Immature natural killer cell (primary cell): ENCODE results near the gene UTP14A. TPM values are rescaled to one million over a fixed set of nuclear protein-coding genes. Genes with fewer than 3 reads are reported as not detected.

Experiments
- DNase-seq, 3 donors: peaks; one replicate each; pipeline ENCODE4 v3.0.0; 2022; ENCODE audit warnings: mixed read lengths in 1 of 3
- H3K27ac Mint-ChIP-seq, 6 donors: one replicate each; pipeline ENCODE4 v1.8.0; 2020; ENCODE audit warnings: mixed read lengths in 6 of 6, mild to moderate bottlenecking in 5 of 6, inconsistent platforms in 4 of 6, moderate library complexity in 3 of 6
- H3K27me3 Mint-ChIP-seq, 3 donors: one replicate each; pipeline ENCODE4 v1.8.0; 2020 to 2021; ENCODE audit warnings: low read depth in 3 of 3, mild to moderate bottlenecking in 3 of 3, mixed read lengths in 3 of 3, moderate library complexity in 3 of 3, inconsistent platforms in 1 of 3
- H3K36me3 Mint-ChIP-seq, 3 donors: one replicate each; pipeline ENCODE4 v1.8.0; 2020; ENCODE audit warnings: mixed read lengths in 3 of 3, inconsistent platforms in 2 of 3, mild to moderate bottlenecking in 2 of 3
- H3K4me1 Mint-ChIP-seq, 2 donors: one replicate each; pipeline ENCODE4 v1.8.0; 2020; ENCODE audit warnings: inconsistent platforms in 2 of 2, mild to moderate bottlenecking in 2 of 2, mixed read lengths in 2 of 2, moderate library complexity in 1 of 2
- H3K4me3 Mint-ChIP-seq, 5 donors: one replicate each; pipeline ENCODE4 v1.8.0; 2020; ENCODE audit warnings: mild to moderate bottlenecking in 5 of 5, mixed read lengths in 5 of 5, inconsistent platforms in 3 of 5, moderate library complexity in 3 of 5
- H3K9me3 Mint-ChIP-seq, 6 donors: one replicate each; pipeline ENCODE4 v1.8.0; 2020; ENCODE audit warnings: mild to moderate bottlenecking in 6 of 6, mixed read lengths in 6 of 6, inconsistent platforms in 4 of 6, moderate library complexity in 3 of 6
- polyA plus RNA-seq, 3 donors: library from polyadenylated mRNA; unstranded; fragments of 300-500 nt; fragmentation: Illumina TruSeq; gene quantifications; one replicate each; pipeline ENCODE4 v1.2.3, GENCODE V29; 2021

The UTP14A gene
- polyA plus RNA-seq, 3 donors from 2014 or later = 1.9 to 10.8 (median 5.5) TPM

DNA sequence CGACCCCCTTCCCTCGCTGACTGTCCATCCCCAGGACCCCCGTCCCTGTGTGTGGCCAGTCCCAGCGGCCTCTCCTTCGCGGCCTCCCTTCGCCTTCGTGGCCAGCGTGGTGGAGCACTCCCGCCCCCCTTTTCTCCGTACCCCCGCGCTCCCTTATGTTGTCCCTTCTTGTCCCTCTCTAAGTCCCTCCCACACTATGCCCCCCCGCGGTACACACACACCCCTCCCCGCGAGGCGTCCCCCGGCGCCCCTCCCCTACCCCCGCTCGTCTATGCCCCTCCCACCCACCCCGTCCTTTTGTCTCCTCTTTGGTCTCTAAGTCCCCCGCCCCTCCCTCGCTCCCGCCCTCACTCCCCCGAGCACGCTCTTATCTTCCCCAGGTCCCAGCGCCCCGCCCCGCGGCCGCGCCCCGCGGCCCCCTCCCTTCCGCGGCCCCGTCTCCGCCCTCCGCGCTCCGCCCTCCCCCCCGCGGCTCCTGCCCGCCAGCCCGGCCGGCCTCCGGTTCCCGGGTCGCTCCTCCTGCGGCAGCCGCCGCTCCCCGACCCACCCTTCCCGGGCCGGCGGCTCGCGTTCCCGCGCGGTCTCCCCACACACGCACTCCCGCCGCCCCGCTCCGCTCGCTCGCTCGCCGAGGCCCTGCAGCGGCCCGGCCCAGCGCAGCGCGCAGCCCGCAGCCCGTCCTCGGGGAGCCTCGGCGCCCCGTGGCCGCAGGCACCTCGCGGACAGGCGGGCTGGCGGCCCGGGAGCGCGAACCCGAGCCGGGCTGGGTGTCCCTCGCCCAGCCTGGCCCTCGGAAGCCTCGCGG, 26.3 kb downstream of the UTP14A start:
- H3K9me3 Mint-ChIP-seq = no peaks in the 10 kb centered on the region
- peak; percentile 40 to 62 (median 53) for DNase-seq
- peaks cover 0 to 3% of the 10 kb centered on the region in 2 donors for H3K4me1 Mint-ChIP-seq
- H3K27me3 Mint-ChIP-seq = peaks cover 0 to 5% (median 2%) of the 10 kb centered on the region in 3 donors
- peak overlapping the region in 1 of 6 donors; percentile 22 for H3K27ac Mint-ChIP-seq
- no peaks in the 10 kb centered on the region for H3K36me3 Mint-ChIP-seq
- peak overlapping the region; percentile 76 to 86 (median 79) for H3K4me3 Mint-ChIP-seq

DNA sequence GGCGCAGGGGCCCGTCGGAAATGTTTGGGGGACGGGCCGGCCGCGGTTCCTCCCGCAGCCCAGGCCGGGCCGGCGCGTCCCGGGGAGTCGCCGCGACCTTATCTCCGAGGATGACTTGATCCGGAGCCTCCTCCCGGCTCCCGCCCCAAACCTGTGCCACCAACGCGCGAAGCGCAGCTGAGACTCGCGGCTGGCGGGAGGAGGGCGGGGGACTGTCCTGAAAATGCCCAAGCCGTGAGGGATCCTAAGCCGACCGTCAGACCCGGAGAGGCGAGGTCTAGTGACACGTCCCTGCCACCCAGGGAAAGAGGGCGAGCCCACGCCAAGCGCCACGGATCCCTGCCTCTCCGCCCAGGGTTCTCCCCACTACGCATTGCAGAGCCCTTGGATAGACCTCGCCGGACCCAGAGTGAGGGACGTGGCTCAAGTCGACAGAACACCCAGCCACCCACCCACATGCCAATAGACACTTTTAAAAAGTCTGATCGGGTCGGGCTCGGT, 26.9 kb downstream of the UTP14A start:
- Mint-ChIP-seq H3K4me3 (peak overlapping the region in 4 of 5 donors; percentile 45 to 62 (median 50)), H3K27ac (no peak overlapping the region), H3K9me3 (no peaks in the 10 kb centered on the region), H3K36me3 (no peaks in the 10 kb centered on the region), H3K4me1 (peaks cover 0 to 3% of the 10 kb centered on the region in 2 donors), H3K27me3 (peaks cover 0 to 5% (median 2%) of the 10 kb centered on the region in 3 donors)
- DNase-seq = no peak

DNA sequence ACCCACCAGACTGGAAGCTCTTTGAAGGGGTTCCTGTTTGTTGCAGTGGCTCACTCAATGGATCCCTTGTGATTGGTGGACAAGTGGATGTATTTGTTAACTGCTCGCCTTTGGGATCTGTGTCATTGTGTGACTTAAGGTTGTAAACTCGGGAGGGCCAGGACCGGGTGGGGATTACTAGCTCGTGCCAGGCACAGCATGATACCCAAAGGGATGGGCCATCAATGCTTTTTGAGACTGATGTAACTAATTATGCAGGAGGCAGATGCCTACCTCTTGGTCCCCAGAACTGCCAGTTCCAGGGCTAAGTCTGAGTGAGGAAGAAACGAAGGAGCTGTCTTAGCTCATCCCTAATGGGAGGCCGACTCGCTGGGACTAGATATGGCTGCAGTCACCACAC, 27.7 kb downstream of the UTP14A start:
- H3K36me3 Mint-ChIP-seq = no peaks in the 10 kb centered on the region
- no peak for DNase-seq
- peaks cover 0 to 7% (median 2%) of the 10 kb centered on the region in 3 donors for H3K27me3 Mint-ChIP-seq
- H3K4me3 Mint-ChIP-seq = peak overlapping the region; percentile 62 to 78 (median 70)
- no peaks in the 10 kb centered on the region for H3K9me3 Mint-ChIP-seq
- H3K27ac Mint-ChIP-seq = peak overlapping the region in 1 of 6 donors; percentile 53
- peaks cover 0 to 3% of the 10 kb centered on the region in 2 donors for H3K4me1 Mint-ChIP-seq

DNA sequence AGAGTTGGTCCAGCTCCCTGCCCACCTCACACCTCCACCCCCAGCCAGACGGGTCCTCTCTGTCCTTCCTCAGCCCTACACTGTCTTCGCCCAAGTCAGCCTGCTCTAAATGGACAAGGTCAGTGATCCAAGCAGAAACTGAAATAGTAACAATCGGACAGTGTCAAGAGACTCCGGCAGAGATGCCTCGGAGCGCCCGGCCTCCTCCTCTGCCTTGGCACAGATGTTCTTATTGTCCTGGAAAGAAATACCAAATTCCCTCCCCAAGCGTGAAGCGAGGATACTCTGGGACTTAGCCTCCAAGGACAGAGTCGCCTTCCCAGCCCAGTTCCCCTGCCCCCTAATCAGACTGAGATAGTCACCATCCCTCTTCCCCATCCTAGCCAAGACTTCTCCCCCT, 28.5 kb downstream of the UTP14A start:
- Mint-ChIP-seq H3K9me3 (no peaks in the 10 kb centered on the region), H3K27me3 (peaks cover 0 to 7% (median 2%) of the 10 kb centered on the region in 3 donors), H3K36me3 (no peaks in the 10 kb centered on the region), H3K4me3 (peak overlapping the region in 1 of 5 donors; percentile 44), H3K4me1 (peaks cover 0 to 3% of the 10 kb centered on the region in 2 donors), H3K27ac (no peak overlapping the region)
- DNase-seq = no peak

DNA sequence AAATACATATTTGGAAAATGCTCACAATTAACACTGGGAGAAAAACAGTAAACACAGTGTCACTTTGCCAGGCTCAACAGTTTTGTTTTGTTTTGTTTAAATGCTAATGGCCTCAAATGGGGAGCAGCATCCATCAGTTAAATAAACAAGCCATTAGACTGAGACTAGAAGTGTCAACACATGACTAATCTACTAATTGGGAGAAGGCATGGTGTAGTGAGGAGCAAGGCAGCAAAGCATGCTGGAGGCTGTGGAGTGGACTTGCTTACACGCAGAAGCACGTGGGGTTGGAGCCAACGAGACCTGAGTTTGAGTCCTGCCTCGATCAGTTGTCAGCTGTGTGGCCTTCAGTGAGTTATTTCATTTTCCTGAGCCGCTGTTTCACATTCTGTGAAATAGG, 29.0 kb downstream of the UTP14A start:
- Mint-ChIP-seq H3K4me1 (peaks cover 0 to 3% of the 10 kb centered on the region in 2 donors), H3K27me3 (peaks cover 0 to 7% (median 2%) of the 10 kb centered on the region in 3 donors), H3K27ac (no peak overlapping the region), H3K36me3 (no peaks in the 10 kb centered on the region), H3K4me3 (no peak overlapping the region), H3K9me3 (no peaks in the 10 kb centered on the region)
- no peak for DNase-seq

DNA sequence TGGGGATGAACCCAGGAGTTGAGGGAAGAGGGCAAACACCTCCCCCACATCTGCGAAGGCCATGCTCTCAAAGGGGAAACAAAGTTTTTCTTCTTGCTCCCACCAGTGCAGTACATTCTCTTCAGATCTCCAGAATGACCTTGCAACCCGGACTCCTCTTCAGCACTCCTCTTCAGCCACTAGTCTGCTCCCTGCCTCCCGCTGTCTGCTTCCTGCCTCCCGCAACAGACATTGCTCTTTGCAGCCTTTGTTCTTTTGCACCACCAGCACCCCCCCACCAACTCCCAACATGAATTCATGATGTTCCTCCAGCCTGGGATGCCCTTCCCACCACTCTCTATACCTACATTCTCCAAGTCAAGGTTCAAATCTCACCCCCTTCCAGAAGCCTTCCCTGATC, 32.1 kb downstream of the UTP14A start:
- H3K27me3 Mint-ChIP-seq = peaks cover 2 to 7% (median 2%) of the 10 kb centered on the region in 3 donors
- no peak overlapping the region for H3K27ac Mint-ChIP-seq
- H3K36me3 Mint-ChIP-seq = no peaks in the 10 kb centered on the region
- no peaks in the 10 kb centered on the region for H3K4me1 Mint-ChIP-seq
- no peak for DNase-seq
- H3K9me3 Mint-ChIP-seq = no peaks in the 10 kb centered on the region
- H3K4me3 Mint-ChIP-seq = no peak overlapping the region

DNA sequence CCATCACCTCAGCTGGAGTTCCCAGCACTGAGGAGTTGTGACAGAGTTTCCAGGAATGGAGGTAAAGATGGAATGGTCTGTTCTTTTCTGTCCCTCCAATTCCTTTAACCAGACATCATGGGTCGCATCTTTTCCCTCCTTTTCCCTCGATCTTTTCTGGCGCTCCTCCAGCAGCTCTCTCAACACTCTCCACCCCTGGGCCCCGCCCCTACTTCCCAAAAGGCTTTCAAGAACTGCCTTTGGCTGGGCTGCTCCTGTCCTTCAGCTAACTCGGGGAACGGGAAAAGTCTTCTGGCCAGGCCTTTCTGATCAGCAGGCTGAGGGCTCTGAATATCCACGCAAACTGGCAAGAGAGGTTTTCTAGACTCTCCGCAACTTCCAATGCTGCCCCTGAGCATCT, 34.0 kb downstream of the UTP14A start:
- Mint-ChIP-seq H3K4me1 (no peaks in the 10 kb centered on the region), H3K4me3 (no peak overlapping the region), H3K36me3 (no peaks in the 10 kb centered on the region), H3K27me3 (peaks cover 0 to 5% (median 2%) of the 10 kb centered on the region in 3 donors), H3K9me3 (no peaks in the 10 kb centered on the region), H3K27ac (no peak overlapping the region)
- DNase-seq = no peak

DNA sequence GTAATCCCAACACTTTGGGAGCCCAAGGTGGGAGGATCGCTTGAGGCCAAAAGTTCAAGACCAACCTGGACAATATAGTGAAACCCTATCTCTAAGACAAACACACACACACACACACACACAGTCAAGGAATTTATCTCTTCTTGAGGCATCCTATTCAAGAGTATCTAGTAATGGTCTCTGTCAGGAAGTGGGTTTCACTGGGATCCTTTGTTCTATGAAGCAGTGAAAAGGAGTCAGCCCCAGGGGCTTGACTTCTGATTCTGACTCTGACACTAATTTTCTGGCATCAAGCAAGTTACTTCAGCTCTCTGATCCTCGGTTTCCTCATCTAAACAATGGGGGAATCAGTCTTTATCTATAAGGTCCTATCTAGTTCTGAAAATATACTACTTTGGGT, 34.8 kb downstream of the UTP14A start:
- Mint-ChIP-seq H3K4me1 (no peaks in the 10 kb centered on the region), H3K27me3 (peaks cover 0 to 5% (median 2%) of the 10 kb centered on the region in 3 donors), H3K36me3 (no peaks in the 10 kb centered on the region), H3K27ac (no peak overlapping the region), H3K9me3 (no peaks in the 10 kb centered on the region), H3K4me3 (no peak overlapping the region)
- no peak for DNase-seq

DNA sequence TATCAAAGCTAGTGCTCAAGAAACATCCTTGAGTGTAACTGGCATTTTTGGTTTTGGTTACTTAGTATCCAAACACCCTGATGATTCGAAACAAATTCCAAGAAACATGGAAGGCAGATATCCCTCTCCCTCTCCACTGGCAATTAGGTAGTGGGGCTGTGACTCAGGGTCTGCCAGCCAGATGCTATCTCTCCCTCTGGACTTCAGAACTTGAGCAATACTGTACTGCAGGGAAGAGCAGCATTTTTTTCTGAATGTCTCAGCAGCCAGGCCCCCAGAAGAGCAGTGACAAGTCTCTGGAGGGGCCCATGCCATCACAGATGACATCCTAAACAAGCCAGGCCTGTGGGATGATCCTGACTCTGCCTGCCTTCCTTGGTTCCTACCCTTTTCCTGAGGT, 39.2 kb downstream of the UTP14A start:
- Mint-ChIP-seq H3K27me3 (peaks cover 0 to 6% (median 3%) of the 10 kb centered on the region in 3 donors), H3K4me3 (no peak overlapping the region), H3K27ac (no peak overlapping the region), H3K4me1 (no peaks in the 10 kb centered on the region), H3K9me3 (no peaks in the 10 kb centered on the region), H3K36me3 (no peaks in the 10 kb centered on the region)
- DNase-seq = no peak

DNA sequence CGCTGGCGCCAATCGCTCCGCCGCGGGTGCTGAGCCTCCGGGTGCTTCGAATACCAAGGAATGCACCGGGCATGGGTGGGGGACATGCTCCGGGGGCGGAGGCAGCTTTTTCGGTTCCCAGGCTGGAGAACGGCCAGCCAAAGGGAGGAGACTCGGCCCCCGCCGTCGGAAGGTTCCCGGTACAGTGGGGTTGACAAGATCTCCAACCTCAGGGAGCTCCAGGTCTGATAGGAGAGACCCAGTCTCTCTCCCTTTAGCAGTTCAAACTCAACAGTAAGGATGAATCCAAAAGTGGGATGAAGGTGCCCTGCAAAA, 47.3 kb downstream of the UTP14A start:
- H3K4me1 Mint-ChIP-seq = peaks cover 12 to 25% of the 10 kb centered on the region in 2 donors
- H3K27ac Mint-ChIP-seq = peak overlapping the region in 1 of 6 donors; percentile 44
- DNase-seq = no peak
- H3K27me3 Mint-ChIP-seq = peaks cover 6 to 15% (median 11%) of the 10 kb centered on the region in 3 donors
- H3K36me3 Mint-ChIP-seq = peaks cover 0 to 4% (median 0%) of the 10 kb centered on the region in 3 donors
- peaks cover 0 to 5% (median 0%) of the 10 kb centered on the region in 6 donors for H3K9me3 Mint-ChIP-seq
- peak overlapping the region; percentile 39 to 75 (median 61) for H3K4me3 Mint-ChIP-seq

DNA sequence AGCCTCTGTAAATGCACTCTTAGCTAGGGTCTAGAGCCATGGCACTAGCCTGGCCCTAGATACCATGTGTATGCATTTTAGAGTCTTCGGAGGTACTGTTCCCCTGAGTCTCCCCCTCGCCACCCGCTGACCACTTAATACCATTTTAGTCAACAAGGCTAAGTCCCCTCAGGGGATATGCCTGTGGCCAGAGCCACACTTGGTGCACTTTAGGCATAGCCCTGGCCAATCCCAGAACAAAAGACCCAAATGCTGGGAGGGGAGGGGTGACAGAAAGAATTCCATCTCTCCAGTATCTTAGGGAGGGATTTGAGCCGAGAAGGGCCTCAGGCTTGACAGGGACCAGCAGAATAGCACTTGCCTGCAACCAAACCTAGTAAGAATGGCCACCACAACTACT, 47.9 kb downstream of the UTP14A start:
- DNase-seq = no peak
- Mint-ChIP-seq H3K36me3 (peaks cover 0 to 4% (median 0%) of the 10 kb centered on the region in 3 donors), H3K4me1 (peaks cover 17 to 30% of the 10 kb centered on the region in 2 donors), H3K27ac (peak overlapping the region in 1 of 6 donors; percentile 44), H3K9me3 (peaks cover 0 to 5% (median 0%) of the 10 kb centered on the region in 6 donors), H3K4me3 (peak overlapping the region; percentile 39 to 75 (median 61)), H3K27me3 (peaks cover 8 to 15% (median 11%) of the 10 kb centered on the region in 3 donors)

DNA sequence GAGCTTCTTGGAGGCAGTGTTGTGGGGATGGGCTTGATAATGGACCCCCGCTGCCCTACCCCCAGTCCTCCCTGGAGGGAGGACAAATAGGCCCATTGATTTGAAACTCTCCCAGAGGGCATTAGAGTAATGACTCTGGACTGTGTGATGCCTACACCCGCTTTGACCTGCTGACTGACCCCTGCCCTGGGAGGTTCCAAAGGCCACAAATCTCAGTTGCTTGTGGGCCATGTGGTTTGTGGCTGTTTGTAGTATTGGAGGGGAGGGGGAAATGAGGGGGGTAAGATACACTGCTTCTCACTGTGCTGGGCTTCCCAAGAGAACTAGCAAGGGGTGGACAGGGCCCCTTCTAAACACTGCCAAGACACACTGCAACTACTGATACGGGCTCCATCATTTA, 48.8 kb downstream of the UTP14A start:
- Mint-ChIP-seq H3K4me3 (no peak overlapping the region), H3K36me3 (peaks cover 0 to 4% (median 0%) of the 10 kb centered on the region in 3 donors), H3K4me1 (peaks cover 17 to 33% of the 10 kb centered on the region in 2 donors), H3K9me3 (peaks cover 0 to 5% (median 0%) of the 10 kb centered on the region in 6 donors), H3K27ac (no peak overlapping the region), H3K27me3 (peaks cover 8 to 15% (median 11%) of the 10 kb centered on the region in 3 donors)
- no peak for DNase-seq

DNA sequence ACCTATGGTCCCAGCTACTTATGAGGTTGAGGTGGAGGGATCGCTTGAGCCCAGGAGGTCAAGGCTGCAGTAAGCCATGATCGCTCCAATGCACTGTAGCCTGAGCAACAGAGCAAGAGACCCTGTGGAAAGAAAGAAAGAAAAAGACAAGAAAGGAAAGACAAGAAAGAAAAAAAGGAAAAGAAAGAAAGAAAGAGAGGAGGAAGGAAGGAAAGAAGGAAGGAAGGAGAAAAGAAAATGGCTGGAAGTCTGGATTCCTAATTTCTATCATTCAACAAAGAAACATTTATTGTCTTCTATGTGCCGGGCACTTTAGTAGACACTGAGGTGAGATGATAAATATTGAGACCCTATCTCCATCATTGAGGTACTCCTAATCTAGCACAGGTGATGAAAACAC, 49.7 kb downstream of the UTP14A start:
- H3K4me3 Mint-ChIP-seq = peak overlapping the region in 4 of 5 donors; percentile 5 to 47 (median 30)
- peaks cover 19 to 38% of the 10 kb centered on the region in 2 donors for H3K4me1 Mint-ChIP-seq
- peaks cover 0 to 4% (median 0%) of the 10 kb centered on the region in 3 donors for H3K36me3 Mint-ChIP-seq
- peaks cover 8 to 15% (median 11%) of the 10 kb centered on the region in 3 donors for H3K27me3 Mint-ChIP-seq
- peaks cover 0 to 5% (median 0%) of the 10 kb centered on the region in 6 donors for H3K9me3 Mint-ChIP-seq
- no peak for DNase-seq
- H3K27ac Mint-ChIP-seq = peak overlapping the region in 3 of 6 donors; percentile 12 to 41 (median 32)

DNA sequence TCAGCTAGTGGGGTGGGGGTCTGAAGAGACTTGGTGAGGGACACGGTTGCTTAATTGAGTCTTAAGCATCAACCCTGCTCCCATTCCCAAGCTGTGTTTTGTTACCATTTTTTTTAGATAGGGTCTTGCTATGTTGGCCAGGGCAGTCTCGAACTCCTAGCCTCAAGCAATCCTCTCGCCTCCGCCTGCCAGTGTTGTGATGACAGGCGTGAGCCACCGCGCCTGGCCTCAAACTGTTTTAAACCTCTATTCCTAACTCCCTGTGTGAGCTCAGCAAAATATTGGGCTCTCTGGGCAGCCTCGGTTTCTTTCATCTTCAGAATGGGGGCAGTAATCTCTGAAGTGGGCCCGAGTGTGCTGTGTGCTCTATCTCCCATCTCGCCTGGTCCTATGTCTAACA, 50.2 kb downstream of the UTP14A start:
- Mint-ChIP-seq H3K4me1 (peaks cover 21 to 43% of the 10 kb centered on the region in 2 donors), H3K9me3 (peaks cover 0 to 5% (median 0%) of the 10 kb centered on the region in 6 donors), H3K4me3 (peak overlapping the region in 3 of 5 donors; percentile 2 to 50 (median 35)), H3K27me3 (peaks cover 8 to 15% (median 11%) of the 10 kb centered on the region in 3 donors), H3K36me3 (peaks cover 0 to 4% (median 0%) of the 10 kb centered on the region in 3 donors), H3K27ac (no peak overlapping the region)
- DNase-seq = no peak
